Osteoblast (primary cell): ENCODE measurements around the gene SPATS2. TPM values are rescaled to one million over a fixed set of nuclear protein-coding genes. Genes with fewer than 3 reads are reported as not detected.
A peak's percentile ranks its signal among the peaks of the same experiment; 100 is the strongest.

Experiments used
- DNase-seq: peaks from one replicate; pipeline ENCODE4 v3.0.0; 2011; ENCODE audit warnings: low spot score, mixed read lengths; ENCODE audit not compliant: insufficient read length; ENCODE audit errors: missing footprints
- H2AFZ ChIP-seq: 2 replicates; pipeline ENCODE4 v1.6.0; 2011; ENCODE audit warnings: mild to moderate bottlenecking, low read length
- H3K27ac ChIP-seq: 2 replicates; pipeline ENCODE4 v1.5.1; 2011; ENCODE audit warnings: mild to moderate bottlenecking, low read depth, low read length, moderate library complexity
- H3K27me3 ChIP-seq: 2 replicates; pipeline ENCODE4 v1.6.0; 2012; ENCODE audit warnings: mild to moderate bottlenecking, control low read depth, inconsistent platforms, low read length, moderate library complexity; ENCODE audit not compliant: insufficient read depth
- H3K36me3 ChIP-seq: 2 replicates; pipeline ENCODE4 v1.5.1; 2011; ENCODE audit warnings: mild to moderate bottlenecking, low read length, control low read depth, moderate library complexity; ENCODE audit not compliant: insufficient read depth
- H3K4me1 ChIP-seq: 2 replicates; pipeline ENCODE4 v1.5.1; 2011; ENCODE audit warnings: mild to moderate bottlenecking, low read length, control low read depth, moderate library complexity; ENCODE audit not compliant: insufficient read depth
- H3K4me2 ChIP-seq: 2 replicates; pipeline ENCODE4 v1.6.0; 2011; ENCODE audit warnings: mild to moderate bottlenecking, low read length; ENCODE audit not compliant: insufficient read depth
- H3K4me3 ChIP-seq: fragments of 200-600 bp; sonication (generic); 3 replicates; pipeline ENCODE4 v1.5.1; 2012; ENCODE audit warnings: mild to moderate bottlenecking, low read length, inconsistent platforms; ENCODE audit not compliant: insufficient read depth
- H3K79me2 ChIP-seq: 2 replicates; pipeline ENCODE4 v1.6.0; 2012; ENCODE audit warnings: mild to moderate bottlenecking, low read length, control low read depth, inconsistent platforms; ENCODE audit not compliant: insufficient read depth
- H3K9me3 ChIP-seq: 2 replicates; pipeline ENCODE4 v1.5.1; 2011; ENCODE audit warnings: low read depth, low read length, control low read depth
- H4K20me1 ChIP-seq: 2 replicates; pipeline ENCODE4 v1.6.0; 2012; ENCODE audit warnings: mild to moderate bottlenecking, low read length, control low read depth; ENCODE audit not compliant: insufficient read depth
- CTCF ChIP-seq: IDR thresholded peaks from 2 replicates; pipeline ENCODE4 v1.5.1; 2011; ENCODE audit warnings: mild to moderate bottlenecking, low read depth, low read length, moderate library complexity; ENCODE audit errors: extremely low read depth
- total RNA-seq: library from RNA; depleted of rRNA; stranded (reverse); fragments of >200 nt; gene quantifications from 2 replicates; pipeline ENCODE4 v1.2.3, GENCODE V29; 2012

Gene SPATS2
- total RNA-seq, 1 donor: 25.7 TPM

DNA sequence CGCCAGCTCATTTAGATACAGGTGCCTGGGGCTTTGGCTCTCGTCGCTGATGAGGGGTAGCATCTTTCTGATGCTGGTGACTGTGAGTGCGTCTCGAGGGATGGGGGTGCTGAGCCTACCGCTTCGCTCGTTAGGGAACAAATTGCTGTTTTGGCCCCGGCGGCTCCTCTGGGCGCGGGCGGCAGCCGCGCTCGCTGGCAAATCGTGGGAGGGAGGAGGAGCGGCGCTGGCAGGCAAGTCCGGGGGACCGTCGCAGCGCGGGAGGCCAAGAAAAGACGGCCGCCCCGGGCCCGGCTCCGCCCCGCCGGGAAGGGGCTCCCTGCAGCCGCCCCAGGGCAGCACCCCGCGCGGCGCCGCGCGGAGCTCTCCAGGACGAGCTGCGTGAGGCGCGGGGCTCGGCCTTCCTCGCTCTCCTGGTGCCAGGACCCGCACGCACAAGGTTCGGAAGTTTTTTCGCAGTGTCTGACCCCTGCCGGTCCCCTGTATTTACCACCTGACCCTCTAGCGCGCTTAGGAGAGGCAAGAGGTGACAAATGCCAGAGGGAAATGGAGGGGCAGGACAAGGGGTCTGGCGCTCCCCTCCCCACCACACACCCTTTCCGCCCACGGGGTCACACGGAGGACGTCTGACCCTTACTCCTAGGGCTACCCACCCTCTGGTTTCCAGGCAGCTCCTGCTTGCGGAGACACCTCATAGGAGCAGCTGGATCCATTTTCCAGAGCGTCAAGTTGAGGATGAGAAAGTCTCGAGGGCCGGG lies 170.7 kb downstream of the SPATS2 start:
- Histone ChIP-seq H3K27me3 (peaks cover 46% of the 10 kb centered on the region), H3K4me1 (peaks cover 12% of the 10 kb centered on the region), H3K4me3 (peak overlapping the region; percentile 45), H4K20me1 (peaks cover 3% of the 10 kb centered on the region), H3K9me3 (no peaks in the 10 kb centered on the region), H3K36me3 (no peaks in the 10 kb centered on the region), H2AFZ (peak overlapping the region; percentile 10), H3K27ac (no peak overlapping the region), H3K4me2 (peak overlapping the region; percentile 70), H3K79me2 (no peaks in the 10 kb centered on the region)
- no peak for TF ChIP-seq CTCF
- DNase-seq: peak; percentile 89

GRCh38 chr12:49538510-49539403 lies 171.5 kb downstream of the SPATS2 start, which contains the start of gene KCNH3:
Gene KCNH3 (plus strand): TSS chr12:49539030. CDS start chr12:49539417, 387 bp downstream.
- Histone ChIP-seq H3K4me2 (peak within 1 kb of the TSS; percentile 70), H3K9me3 (no peaks in the 10 kb centered on the region), H3K27me3 (peaks cover 54% of the 10 kb centered on the region), H2AFZ (no peak within 1 kb of the TSS), H4K20me1 (peaks cover 3% of the 10 kb centered on the region), H3K79me2 (no peaks in the 10 kb centered on the region), H3K4me3 (peak within 1 kb of the TSS; percentile 45), H3K36me3 (no peaks in the 10 kb centered on the region), H3K4me1 (peaks cover 12% of the 10 kb centered on the region), H3K27ac (no peak within 1 kb of the TSS)
- peak; percentile 98 for DNase-seq
- TF ChIP-seq CTCF: no peak

DNA sequence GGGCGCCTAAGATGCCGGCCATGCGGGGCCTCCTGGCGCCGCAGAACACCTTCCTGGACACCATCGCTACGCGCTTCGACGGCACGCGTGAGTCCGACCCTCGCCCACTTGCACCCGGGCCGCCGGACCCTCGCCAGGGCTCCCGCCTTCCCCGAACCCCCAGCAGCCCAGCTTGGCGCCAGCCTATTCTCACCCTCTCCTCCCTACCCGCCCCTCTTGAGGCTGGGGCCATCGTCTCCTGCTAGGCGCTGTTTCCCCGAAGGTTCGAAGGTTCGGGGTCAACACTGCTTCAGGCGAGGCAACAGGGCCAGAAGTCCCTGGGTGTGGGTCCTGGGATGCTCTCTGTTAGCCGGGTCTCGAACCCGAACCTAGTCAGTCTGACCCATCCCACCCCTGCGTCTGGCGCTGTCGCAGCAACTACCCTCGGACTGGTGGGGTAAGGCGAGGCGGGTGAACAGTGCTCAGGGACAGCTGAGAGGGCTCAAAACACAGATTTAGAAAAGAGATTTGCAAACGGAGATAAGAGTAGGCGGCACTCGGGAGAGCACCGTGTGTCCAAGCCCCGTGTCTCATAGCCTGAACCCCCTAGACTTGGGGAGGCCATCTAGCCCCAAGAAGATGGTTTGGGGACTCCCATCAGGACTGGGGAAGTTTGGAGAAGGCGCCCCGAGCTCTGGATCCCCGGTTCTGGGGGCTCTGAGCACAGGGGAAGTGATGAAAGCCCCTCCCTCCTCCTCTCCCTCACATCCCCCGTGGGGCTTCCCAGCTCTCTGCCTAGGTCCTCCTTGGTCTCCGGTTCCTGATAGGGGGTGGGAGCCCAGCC lies 172.4 kb downstream of the SPATS2 start:
- Histone ChIP-seq H3K4me2 (no peak overlapping the region), H2AFZ (no peak overlapping the region), H3K4me3 (no peak overlapping the region), H3K27ac (no peak overlapping the region), H3K27me3 (peaks cover 57% of the 10 kb centered on the region), H3K79me2 (no peaks in the 10 kb centered on the region), H4K20me1 (peaks cover 3% of the 10 kb centered on the region), H3K4me1 (peaks cover 12% of the 10 kb centered on the region), H3K9me3 (no peaks in the 10 kb centered on the region), H3K36me3 (no peaks in the 10 kb centered on the region)
- no peak for TF ChIP-seq CTCF
- peak; percentile 84 for DNase-seq
